ENCODE measurements around the gene SH3GL1. TPM values are rescaled to one million over a fixed set of nuclear protein-coding genes. Genes with fewer than 3 reads are reported as not detected.
A peak's percentile ranks its signal among the peaks of the same experiment; 100 is the strongest.

Gene SH3GL1
- total RNA-seq, 1 donor from 2014 or later: 96.6 TPM

GRCh38 chr19:4443966-4444764, 43.8 kb upstream of the SH3GL1 start:
- Mint-ChIP-seq H3K9me3 (ENCODE audit: low read depth) (no peaks in the 10 kb centered on the region), H3K27me3 (ENCODE audit: low read depth) (no peaks in the 10 kb centered on the region), H3K27ac (ENCODE audit: unreplicated experiment) (no peak overlapping the region), H3K36me3 (ENCODE audit: low read depth) (peaks cover 8% of the 10 kb centered on the region), H3K4me3 (ENCODE audit: unreplicated experiment) (no peak overlapping the region), H3K4me1 (ENCODE audit: low read depth) (no peaks in the 10 kb centered on the region)
- TF ChIP-seq, protein P1, sequence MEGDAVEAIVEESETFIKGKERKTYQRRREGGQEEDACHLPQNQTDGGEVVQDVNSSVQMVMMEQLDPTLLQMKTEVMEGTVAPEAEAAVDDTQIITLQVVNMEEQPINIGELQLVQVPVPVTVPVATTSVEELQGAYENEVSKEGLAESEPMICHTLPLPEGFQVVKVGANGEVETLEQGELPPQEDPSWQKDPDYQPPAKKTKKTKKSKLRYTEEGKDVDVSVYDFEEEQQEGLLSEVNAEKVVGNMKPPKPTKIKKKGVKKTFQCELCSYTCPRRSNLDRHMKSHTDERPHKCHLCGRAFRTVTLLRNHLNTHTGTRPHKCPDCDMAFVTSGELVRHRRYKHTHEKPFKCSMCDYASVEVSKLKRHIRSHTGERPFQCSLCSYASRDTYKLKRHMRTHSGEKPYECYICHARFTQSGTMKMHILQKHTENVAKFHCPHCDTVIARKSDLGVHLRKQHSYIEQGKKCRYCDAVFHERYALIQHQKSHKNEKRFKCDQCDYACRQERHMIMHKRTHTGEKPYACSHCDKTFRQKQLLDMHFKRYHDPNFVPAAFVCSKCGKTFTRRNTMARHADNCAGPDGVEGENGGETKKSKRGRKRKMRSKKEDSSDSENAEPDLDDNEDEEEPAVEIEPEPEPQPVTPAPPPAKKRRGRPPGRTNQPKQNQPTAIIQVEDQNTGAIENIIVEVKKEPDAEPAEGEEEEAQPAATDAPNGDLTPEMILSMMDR (IDR thresholded peaks at IDR 0.05): no peak
- DNase-seq (ENCODE audit: low spot score): no peak

DNA sequence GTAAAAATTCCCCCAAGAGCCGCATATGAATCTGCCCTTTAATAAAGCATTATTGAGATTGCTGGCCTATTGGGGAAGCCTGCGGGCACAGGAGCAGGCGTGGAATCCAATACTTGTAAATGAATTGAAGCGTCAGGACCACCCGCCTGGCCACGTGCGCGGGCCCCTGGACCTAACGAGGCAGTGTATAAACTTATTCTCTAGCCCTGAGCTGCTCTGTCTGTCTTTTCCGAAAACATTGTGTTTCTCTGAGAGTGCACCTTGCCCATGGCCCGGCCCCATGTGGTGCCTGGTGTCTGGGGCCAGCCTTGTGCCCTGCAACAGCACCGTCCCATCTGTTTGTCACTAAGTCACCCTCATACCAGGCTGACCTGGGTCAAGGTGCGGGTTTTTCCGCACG, 42.8 kb upstream of the SH3GL1 start:
- Mint-ChIP-seq H3K27ac (ENCODE audit: unreplicated experiment) (peak overlapping the region; percentile 6), H3K27me3 (ENCODE audit: low read depth) (no peaks in the 10 kb centered on the region), H3K4me3 (ENCODE audit: unreplicated experiment) (no peak overlapping the region), H3K4me1 (ENCODE audit: low read depth) (no peaks in the 10 kb centered on the region), H3K36me3 (ENCODE audit: low read depth) (peaks cover 5% of the 10 kb centered on the region), H3K9me3 (ENCODE audit: low read depth) (no peaks in the 10 kb centered on the region)
- no peak for DNase-seq (ENCODE audit: low spot score)
- TF ChIP-seq, protein P1 (IDR thresholded peaks at IDR 0.05): no peak

DNA sequence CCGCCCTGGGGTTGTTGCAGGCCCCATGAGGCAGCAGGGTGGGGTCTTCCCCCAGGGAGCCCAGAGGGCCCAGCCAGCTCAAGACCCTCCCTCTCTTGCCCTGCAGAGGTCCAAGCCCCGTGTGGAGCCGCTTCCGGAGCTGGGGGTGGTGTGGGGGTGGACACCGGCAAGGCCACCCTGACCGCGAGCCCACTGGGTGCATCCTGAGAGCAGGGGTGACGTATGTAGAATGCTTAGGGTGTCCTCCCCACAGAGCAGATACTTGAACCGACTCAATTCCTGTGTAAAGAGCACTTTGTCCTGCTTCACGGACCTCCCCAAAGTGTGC, 42.4 kb upstream of the SH3GL1 start:
- no peak for DNase-seq (ENCODE audit: low spot score)
- TF ChIP-seq, protein P1 (IDR thresholded peaks at IDR 0.05): no peak
- no peak overlapping the region for H3K4me3 Mint-ChIP-seq (ENCODE audit: unreplicated experiment)
- H3K4me1 Mint-ChIP-seq (ENCODE audit: low read depth): no peaks in the 10 kb centered on the region
- H3K27ac Mint-ChIP-seq (ENCODE audit: unreplicated experiment): no peak overlapping the region
- H3K27me3 Mint-ChIP-seq (ENCODE audit: low read depth): no peaks in the 10 kb centered on the region
- no peaks in the 10 kb centered on the region for H3K9me3 Mint-ChIP-seq (ENCODE audit: low read depth)
- H3K36me3 Mint-ChIP-seq (ENCODE audit: low read depth): peaks cover 5% of the 10 kb centered on the region

DNA sequence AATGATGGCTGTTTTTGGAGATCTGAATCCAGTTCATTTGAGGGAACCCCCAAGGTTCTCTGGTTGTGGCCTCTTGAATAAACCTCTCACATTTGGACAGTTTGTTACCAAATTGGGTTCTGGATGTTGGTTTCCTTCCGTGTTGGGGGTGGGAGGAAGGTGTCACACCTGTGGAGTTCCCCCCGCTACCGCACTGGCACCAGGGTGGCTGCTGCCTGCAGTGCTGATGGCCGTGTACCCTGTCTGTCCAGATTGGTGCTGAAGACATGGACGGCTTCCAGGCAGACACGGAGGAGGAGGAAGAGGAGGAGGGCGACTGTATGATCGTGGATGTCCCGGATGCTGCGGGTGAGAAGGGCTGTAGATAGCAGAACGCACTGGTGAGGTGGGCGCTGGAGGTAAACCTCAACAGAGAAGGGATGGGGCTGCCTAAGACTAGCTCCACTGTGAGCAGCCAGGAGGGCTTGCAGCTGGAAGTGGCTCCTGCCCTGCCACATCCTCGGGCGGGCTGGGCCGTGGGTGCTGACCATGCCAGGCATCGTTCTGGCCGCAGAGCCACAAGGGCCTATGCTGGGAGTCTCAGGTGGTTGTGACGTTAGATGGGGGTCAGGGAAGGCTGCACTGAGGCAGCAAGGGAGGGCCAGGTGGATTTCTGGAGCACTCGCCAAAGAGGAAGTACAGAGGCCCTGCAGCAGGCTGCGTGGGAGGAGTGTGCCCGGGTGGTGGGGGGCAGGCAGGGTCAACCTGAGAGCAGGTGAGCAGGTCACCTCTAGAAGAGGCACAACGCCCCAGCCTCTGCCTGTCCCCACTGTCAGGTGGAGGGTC, 41.9 kb upstream of the SH3GL1 start:
- Mint-ChIP-seq H3K9me3 (ENCODE audit: low read depth) (no peaks in the 10 kb centered on the region), H3K4me3 (ENCODE audit: unreplicated experiment) (no peak overlapping the region), H3K27ac (ENCODE audit: unreplicated experiment) (no peak overlapping the region), H3K36me3 (ENCODE audit: low read depth) (peaks cover 5% of the 10 kb centered on the region), H3K4me1 (ENCODE audit: low read depth) (no peaks in the 10 kb centered on the region), H3K27me3 (ENCODE audit: low read depth) (no peaks in the 10 kb centered on the region)
- DNase-seq (ENCODE audit: low spot score): no peak
- TF ChIP-seq, protein P1 (IDR thresholded peaks at IDR 0.05): no peak

DNA sequence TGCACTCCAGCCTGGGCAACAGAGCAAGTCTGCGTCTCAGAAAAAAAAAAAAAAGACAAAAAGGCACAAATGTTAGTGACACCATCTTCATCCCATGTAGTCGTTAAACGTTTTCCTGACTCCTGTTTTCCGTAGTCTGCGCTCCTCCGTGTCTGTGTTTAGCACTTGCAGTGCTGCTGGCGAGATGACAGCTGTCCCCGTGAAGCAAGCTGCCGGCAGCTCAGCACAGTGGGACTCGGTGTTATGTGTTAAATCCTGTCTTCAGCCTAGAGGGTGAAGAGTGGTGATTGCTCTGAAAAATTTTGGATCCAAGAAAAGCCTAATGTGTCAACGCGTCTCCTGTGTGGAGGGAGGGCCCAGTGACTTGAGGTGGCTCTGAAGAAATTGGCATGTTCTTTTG, 38.9 kb upstream of the SH3GL1 start:
- H3K27ac Mint-ChIP-seq (ENCODE audit: unreplicated experiment): no peak overlapping the region
- no peak for DNase-seq (ENCODE audit: low spot score)
- TF ChIP-seq, protein P1 (IDR thresholded peaks at IDR 0.05): no peak
- peaks cover 3% of the 10 kb centered on the region for H3K36me3 Mint-ChIP-seq (ENCODE audit: low read depth)
- H3K4me3 Mint-ChIP-seq (ENCODE audit: unreplicated experiment): no peak overlapping the region
- H3K9me3 Mint-ChIP-seq (ENCODE audit: low read depth): no peaks in the 10 kb centered on the region
- no peaks in the 10 kb centered on the region for H3K27me3 Mint-ChIP-seq (ENCODE audit: low read depth)
- H3K4me1 Mint-ChIP-seq (ENCODE audit: low read depth): no peaks in the 10 kb centered on the region

All from chondrocyte (in vitro differentiated cells).